ENCODE results near the gene KRT80. TPM values are rescaled to one million over a fixed set of nuclear protein-coding genes. Genes with fewer than 3 reads are reported as not detected.
A peak's percentile ranks its signal among the peaks of the same experiment; 100 is the strongest.

Gene KRT80
- total RNA-seq, 1 donor from 2014 or later = 15.5 TPM

GRCh38 chr12:52228931-52229330, 37.1 kb upstream of the KRT80 start:
- no peak for DNase-seq (ENCODE audit: low spot score)

DNA sequence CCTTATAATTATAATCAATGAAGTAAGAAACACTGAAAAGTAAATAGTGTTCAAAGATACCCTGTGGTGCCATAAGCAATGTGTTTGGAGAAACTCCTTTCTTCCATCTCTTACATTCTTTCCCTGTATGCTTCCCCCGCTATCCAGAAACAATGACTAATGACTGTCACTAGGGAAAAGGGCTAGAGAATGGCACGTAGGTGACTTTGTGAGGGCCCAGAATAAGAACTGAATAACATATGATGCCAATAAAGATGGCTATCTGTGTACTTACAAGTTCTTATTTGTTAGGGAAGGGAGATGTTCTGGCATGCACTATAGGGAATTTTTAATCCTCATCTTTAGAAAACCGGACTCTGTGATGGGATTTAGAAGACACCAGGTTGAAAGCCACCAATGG, 36.6 kb upstream of the KRT80 start:
- no peak for DNase-seq (ENCODE audit: low spot score)

DNA sequence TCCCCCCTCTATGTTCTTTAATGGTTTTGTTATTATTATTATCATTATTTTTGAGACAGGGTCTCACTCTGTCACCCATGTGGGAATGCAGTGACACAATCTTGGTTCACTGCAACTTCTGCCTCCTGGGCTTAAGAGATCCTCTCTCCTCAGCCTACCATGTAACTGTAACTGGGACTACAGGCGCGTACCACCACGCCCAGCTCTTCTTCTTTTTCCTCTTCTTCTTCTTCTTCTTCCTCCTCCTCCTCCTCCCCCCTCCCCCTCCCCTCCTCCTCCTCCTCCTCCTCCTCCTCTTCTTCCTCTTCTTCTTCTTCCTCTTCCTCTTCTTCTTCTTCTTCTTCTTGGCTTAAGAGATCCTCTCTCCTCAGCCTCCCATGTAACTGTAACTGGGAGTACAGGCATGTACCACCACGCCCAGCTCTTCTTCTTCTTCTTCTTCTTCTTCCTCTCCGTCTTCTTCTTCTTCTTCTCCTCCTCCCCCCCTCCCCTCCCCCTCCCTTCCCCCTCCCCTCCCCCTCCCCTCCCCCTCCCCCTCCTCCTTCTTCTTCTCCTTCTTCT, 35.9 kb upstream of the KRT80 start:
- no peak for DNase-seq (ENCODE audit: low spot score)

DNA sequence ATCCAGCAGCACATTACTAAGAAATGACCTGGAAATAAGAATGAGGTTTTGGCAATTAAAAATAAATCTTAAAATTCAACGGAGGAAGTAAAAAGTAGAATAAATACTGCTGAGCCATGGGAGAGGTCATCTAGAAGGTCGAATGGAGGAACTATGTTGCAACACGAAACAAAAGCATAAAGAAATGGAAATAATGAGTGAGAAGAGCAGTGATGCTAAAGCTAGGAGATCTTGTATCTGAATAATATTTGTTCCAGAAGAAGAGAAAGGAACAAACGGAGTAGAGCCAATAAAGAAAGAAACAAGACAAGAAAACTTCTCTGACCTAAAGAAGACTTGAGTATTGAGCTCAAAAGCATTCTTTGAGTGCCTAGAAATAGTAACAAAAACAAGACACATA, 34.6 kb upstream of the KRT80 start:
- DNase-seq (ENCODE audit: low spot score) = no peak

DNA sequence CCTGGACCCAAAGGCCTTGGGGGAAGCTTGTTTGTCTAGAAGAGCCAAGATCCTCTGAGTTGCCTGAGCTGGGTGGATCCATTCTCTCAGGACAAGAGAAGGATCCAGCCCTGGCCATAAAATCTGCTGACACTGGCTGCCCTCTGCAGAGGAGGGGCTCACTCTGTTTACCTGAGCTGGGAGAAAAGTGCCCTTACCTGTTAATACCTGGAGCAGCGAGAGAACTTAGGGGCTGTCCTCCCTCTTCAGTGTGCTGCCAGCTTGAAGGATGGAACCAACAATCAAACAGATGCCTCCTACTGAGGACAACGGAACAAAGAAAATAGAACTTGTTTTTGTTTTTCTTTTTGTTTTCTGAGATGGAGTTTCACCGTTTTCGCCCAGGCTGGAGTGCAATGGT, 33.9 kb upstream of the KRT80 start:
- no peak for DNase-seq (ENCODE audit: low spot score)

DNA sequence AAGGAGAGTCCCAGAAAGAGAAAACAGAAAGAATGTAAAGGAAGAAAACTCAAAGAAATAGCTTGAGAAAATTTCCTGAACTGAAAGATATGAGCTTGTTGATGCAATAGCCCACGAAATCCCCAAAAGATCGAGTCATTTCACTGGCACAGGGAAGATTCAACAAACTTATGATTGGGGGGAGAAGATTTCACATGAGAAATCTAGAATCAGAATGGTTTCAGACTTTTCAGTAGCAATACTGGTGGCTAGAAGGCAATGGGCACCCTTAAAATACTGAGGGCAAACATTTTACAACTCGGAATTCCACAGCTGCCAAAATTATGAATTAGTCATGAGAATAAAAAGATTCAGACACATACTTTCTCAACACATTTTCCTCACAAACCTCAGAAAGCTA, 32.3 kb upstream of the KRT80 start:
- DNase-seq (ENCODE audit: low spot score) = no peak

DNA sequence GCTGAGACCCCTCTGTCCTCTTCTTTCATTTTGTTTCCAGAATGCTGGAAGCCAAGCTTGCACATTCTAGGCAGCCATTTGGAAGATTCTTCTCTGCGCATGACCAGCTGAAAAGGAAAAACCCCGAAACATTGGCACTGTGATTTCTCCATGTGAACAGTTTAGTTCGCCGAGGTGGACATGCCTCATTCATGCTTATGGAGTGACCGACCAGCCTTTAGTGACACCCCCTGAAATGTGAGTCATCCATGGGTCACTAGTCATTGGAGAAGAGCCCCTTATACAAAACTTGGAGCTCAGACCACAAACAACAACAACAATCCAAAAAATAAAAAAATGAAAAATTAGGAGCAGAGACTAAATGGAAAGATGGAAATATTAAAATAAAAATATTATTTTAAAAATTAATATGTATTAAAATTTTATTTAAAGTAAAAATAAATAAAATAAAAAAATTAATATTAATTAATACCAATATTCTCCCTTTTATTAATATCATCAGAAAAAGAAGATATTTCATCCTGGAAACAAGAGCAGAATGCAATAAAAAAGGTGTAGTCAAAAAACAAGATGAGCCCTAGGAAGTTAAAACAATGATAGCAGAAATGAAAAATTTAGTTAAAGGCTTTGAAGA, 31.7 kb upstream of the KRT80 start:
- no peak for DNase-seq (ENCODE audit: low spot score)

- DNase-seq (ENCODE audit: low spot score) = no peak
Observed at GRCh38 chr12:52222692-52223091, 30.9 kb upstream of the KRT80 start.

- peak; percentile 86 for DNase-seq (ENCODE audit: low spot score)
Observed at GRCh38 chr12:52221912-52222457, 30.2 kb upstream of the KRT80 start.

DNA sequence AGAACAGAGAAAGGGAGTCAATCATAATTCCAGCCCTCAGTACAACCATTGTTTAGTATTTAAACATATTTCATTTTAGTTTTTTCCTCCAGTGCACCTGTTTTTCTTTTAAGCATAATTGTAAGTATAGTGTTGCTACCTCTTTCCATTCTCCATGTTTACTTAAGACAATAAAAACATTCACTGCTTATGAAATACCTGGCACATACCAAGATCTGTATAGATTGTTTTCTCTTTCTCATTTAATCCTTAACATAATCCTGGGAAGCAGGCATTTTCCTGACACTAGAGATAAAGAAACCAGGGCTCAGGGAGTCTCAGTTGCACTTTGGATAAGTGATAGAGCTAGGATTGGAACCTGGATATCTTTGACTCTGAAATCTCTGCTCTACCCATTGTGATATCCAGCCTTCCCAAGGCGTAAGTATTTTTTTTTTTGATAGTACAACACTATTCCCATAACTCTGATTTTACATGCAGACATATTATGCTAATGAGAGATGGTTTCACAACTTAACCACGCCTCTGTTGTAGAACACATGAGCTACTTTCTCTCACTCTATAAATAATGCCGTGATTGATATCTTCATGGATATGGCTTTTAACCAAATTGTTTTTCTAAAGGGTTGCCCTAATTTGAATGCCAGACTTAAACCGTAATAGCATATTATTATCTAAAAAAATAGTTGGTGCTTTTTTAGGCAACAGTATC, 29.4 kb upstream of the KRT80 start:
- DNase-seq (ENCODE audit: low spot score) = no peak

DNA sequence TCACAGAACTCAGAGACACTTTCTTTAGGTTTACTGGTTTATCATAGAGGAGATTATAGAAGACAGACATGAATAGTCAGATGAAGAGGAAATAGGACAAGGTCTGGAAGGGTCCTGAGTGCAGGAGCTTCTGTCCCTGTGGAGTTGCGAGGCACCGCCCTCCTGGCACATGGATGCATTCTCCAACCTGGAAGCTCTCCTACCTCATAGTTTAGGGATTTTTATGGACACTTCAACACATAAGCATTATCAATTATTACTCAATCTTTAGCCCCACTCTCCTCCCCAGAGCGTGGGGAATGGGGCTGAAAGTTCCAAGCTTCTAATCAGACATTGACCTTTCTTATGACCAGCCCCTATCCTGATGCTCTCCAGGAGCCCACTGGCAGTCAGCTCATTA, 28.7 kb upstream of the KRT80 start:
- no peak for DNase-seq (ENCODE audit: low spot score)

DNA sequence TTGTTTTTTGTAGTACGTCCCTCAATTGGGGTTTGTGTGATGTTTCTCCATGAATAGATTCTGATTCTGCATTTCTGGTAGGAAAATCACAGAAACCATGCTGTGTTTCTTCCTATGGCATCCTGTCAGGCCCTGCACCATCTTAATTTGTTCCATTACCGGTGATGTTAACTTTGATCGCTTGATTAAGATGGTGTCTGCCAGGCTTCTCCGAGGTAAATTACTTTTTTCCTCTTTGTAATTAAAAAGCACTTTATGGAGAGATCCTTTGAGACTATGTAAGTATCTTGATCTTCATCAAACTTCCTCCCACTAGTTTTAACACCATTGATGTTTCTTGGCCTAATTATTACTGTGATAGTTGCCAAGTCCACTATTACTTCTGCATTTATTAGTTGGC, 26.2 kb upstream of the KRT80 start:
- DNase-seq (ENCODE audit: low spot score) = no peak

DNA sequence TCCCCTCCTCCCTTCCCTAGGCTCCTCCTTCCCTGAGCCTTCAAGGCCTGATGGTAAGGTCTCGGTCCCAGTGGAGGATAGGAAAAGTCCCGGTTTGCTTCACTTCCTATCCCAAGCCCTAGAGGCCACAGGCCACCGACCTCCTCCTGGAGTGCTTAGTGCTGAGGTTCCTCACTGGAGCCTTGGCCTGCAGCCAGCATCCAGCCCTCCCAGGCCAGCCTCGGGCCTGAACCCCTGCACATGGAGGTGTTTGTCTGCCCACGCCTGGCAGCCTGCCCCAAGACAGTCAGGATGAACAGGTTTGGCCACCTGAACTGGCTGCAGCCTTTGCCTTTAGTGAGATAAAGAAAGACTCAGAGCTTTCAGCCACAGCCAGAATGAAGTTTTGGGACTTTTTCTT, 25.4 kb upstream of the KRT80 start:
- DNase-seq (ENCODE audit: low spot score) = peak; percentile 91

- DNase-seq (ENCODE audit: low spot score) = no peak
Observed at GRCh38 chr12:52216807-52217206, 25.0 kb upstream of the KRT80 start.

DNA sequence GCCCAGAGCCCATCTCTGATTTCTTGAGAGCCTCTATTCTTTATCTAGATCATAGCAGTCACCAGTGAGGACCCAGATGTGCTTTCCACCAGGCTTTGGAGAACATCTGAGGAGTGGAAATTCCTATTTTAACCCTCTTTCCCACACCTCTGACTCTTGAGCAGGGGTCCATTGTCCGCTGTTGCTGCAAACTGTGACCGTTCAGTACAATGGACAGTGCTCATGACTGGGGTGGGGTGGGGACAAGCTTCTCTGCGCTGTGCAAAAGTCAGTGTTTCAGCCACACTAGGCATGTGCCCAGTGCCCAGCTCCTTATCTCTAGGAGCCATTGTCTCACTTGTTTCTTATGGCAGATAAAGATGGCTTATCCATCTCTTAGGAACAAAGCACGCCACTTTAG, 24.3 kb upstream of the KRT80 start:
- no peak for DNase-seq (ENCODE audit: low spot score)

GRCh38 chr12:52215587-52216031, 23.8 kb upstream of the KRT80 start:
- DNase-seq (ENCODE audit: low spot score) = no peak

DNA sequence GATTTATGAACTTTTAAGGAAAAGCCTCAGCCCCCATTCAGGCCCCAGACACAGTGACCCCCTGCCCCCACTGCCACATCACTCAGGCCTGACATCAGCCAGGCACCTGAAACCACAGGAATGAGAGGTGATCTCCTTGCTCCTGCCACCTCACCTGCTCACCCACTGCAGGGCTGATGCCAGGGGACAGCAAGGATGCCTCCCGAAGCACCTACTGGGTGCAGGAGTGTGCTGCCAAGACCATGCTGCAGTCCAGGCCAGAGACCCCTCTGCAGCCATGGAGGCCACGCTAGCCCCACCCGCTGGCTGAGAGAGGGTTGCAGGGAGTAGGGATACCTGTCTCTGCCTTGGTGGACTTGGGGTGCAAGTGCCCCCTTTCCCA, 22.6 kb upstream of the KRT80 start:
- DNase-seq (ENCODE audit: low spot score) = no peak

DNA sequence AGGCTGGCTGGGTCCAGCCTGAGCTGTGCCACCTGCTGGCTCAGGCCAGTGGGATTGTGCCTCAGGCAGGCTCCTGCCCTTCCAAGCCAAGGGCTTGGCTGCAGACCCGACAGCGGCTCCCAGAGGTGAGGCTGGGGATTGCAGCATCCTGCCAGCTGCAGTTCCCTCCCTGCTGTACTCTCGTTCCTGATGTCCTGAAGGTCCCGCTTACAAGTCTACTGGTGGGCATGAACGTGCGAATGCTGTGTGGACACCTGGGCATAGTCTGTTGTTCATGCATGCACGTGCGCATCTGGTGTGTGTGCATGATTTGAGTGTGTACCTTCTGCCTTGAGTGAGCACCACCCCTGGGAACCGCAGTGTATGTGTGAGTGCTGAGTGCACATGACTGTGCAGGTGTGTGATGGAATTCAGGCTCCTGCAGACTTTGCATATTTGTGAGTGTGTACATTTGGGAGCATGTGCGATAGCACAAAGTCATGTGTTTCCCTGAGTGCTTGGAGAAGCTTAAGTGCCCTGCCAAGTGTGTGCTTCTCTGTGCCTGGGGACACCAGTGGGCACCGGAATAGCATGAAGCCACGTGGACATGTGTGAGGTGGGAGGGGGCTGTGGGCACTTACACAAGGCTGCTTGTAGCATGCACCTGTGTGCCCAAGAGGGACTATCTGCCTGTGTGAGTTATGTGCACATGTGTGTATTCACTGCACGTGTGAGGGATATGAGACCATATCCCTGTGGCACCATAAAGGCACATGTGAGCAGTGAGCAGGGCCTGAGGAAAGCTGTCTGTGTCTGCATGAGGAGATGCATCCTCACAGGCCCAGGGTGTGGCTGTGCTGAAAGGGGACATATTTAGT, 22.0 kb upstream of the KRT80 start:
- peak; percentile 77 for DNase-seq (ENCODE audit: low spot score)

- no peak for DNase-seq (ENCODE audit: low spot score)
Observed at GRCh38 chr12:52212701-52213563, 21.1 kb upstream of the KRT80 start.

DNA sequence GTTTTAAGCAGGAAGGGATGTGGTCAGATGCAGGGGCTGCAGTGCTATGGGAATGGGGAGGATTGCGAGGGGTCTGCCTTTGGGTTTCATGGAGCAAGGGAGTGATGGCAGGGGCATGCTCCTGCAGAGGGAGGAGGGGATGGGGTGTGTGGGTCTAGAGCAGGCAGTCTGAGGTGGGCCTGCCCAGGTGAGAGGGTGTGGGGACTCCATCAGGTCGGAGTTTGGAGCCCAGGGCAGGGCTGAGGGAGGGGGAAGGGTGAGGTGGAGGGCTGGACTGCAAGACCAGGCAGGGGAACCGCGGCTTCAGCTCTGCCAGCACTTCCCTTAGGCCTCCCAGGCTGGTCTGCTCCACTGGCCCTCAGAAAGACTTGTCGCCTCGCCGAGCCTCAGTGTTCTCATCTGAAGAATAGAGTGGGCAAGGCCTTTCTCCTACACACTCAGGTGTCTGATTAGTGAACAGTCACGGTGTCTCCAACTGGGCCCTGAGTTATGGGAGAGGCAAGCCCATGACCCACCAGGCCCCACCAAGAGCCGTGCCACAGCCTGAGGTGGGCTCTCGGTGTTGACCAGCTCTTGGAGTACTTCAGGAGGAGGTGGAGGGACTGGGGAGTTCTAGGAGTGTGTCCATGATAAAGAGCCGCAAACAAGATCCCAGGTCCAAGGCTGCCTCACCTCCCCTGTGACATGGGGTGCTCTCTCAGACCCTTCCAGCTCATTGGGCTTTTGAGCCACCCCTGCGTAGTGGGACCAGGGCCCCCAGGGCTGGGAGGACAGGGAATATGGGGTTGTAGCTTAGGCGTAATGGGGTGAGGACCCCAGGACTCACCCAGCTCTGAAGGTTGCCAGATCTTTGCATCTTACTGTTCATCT, 20.1 kb upstream of the KRT80 start:
- no peak for DNase-seq (ENCODE audit: low spot score)
